RWPE2 (cell line): Measurements from ENCODE around the gene CHD6.

Experiments
- ATAC-seq: fragments of 200-7000 bp; cut with Tn5 transposase; 3 replicates; pipeline ENCODE4 v1.9.1; 2021; ENCODE audit warnings: low read depth
- DNase-seq: peaks from one replicate; pipeline ENCODE4 v3.0.0-alpha.2; 2020; ENCODE audit warnings: low spot score
- H3K27ac ChIP-seq: fragments of 450-650 bp; 2 replicates; pipeline ENCODE4 v1.5.1; 2017; ENCODE audit warnings: mild to moderate bottlenecking; ENCODE audit not compliant: poor library complexity, severe bottlenecking
- H3K27me3 ChIP-seq: fragments of 250-450 bp; sonication (Bioruptor Pico); 2 replicates; pipeline ENCODE4 v1.5.1; 2021; ENCODE audit warnings: mild to moderate bottlenecking, moderate library complexity; ENCODE audit not compliant: insufficient read depth, poor library complexity, severe bottlenecking
- H3K36me3 ChIP-seq: fragments of 250-450 bp; sonication (Bioruptor Pico); 2 replicates; pipeline ENCODE4 v1.5.1; 2020; ENCODE audit warnings: low read depth, mild to moderate bottlenecking, moderate library complexity
- H3K4me1 ChIP-seq: fragments of 250-450 bp; sonication (Bioruptor Pico); 2 replicates; pipeline ENCODE4 v1.5.1; 2021; ENCODE audit warnings: mild to moderate bottlenecking, moderate library complexity; ENCODE audit not compliant: insufficient read depth, poor library complexity, severe bottlenecking
- H3K4me3 ChIP-seq: fragments of 250-450 bp; sonication (Bioruptor Pico); 2 replicates; pipeline ENCODE4 v1.5.1; 2021; ENCODE audit warnings: mild to moderate bottlenecking, moderate library complexity; ENCODE audit not compliant: severe bottlenecking
- H3K9me3 ChIP-seq: fragments of 250-450 bp; sonication (Bioruptor Pico); 2 replicates; pipeline ENCODE4 v1.5.1; 2021; ENCODE audit warnings: mild to moderate bottlenecking, moderate library complexity; ENCODE audit not compliant: severe bottlenecking
- CTCF ChIP-seq: fragments of 450-650 bp; IDR thresholded peaks from one replicate; pipeline ENCODE4 v1.5.1; 2017; ENCODE audit warnings: mild to moderate bottlenecking, moderate library complexity; ENCODE audit not compliant: poor library complexity, severe bottlenecking

CHD6 gene

GRCh38 chr20:41512624-41513023 is 105.6 kb downstream of the CHD6 start:
- Histone ChIP-seq H3K27ac (no peak overlapping the region), H3K9me3 (no peaks in the 10 kb centered on the region)
- TF ChIP-seq CTCF: no peak

GRCh38 chr20:41510847-41511450 is 107.2 kb downstream of the CHD6 start:
- Histone ChIP-seq H3K4me3 (no peak overlapping the region), H3K27ac (no peak overlapping the region), H3K27me3 (no peaks in the 10 kb centered on the region), H3K4me1 (no peaks in the 10 kb centered on the region), H3K36me3 (0 out of 2 replicates have a peak, but pooled peaks cover 3% of the 10 kb centered on the region), H3K9me3 (no peaks in the 10 kb centered on the region)
- TF ChIP-seq CTCF: no peak
- DNase-seq: no peak
- ATAC-seq: no peak

More at GRCh38 chr20:41512624-41513023, 105.6 kb downstream of the CHD6 start:
- Histone ChIP-seq H3K36me3 (peaks cover 3% of the 10 kb centered on the region; the same call in 1 of the 2 replicates), H3K4me1 (no peaks in the 10 kb centered on the region), H3K27me3 (no peaks in the 10 kb centered on the region), H3K4me3 (no peak overlapping the region)
- ATAC-seq (no peak), DNase-seq (no peak)

- no peak overlapping the region for H3K27ac ChIP-seq
- ATAC-seq (no peak), DNase-seq (no peak)
- H3K9me3 ChIP-seq: no peaks in the 10 kb centered on the region
- H3K27me3 ChIP-seq: no peaks in the 10 kb centered on the region
- H3K36me3 ChIP-seq: 0 out of 2 replicates have a peak, but pooled peaks cover 3% of the 10 kb centered on the region
- TF ChIP-seq CTCF: no peak
- no peak overlapping the region for H3K4me3 ChIP-seq
- H3K4me1 ChIP-seq: no peaks in the 10 kb centered on the region
Observed at GRCh38 chr20:41510224-41510623, 108.0 kb downstream of the CHD6 start.

GRCh38 chr20:41509316-41510200 is 108.6 kb downstream of the CHD6 start:
- ATAC-seq: peak; percentile 17; the same call in 2 of the 3 replicates
- Histone ChIP-seq H3K4me1 (no peaks in the 10 kb centered on the region), H3K27me3 (no peaks in the 10 kb centered on the region), H3K27ac (no peak overlapping the region), H3K36me3 (0 out of 2 replicates have a peak, but pooled peaks cover 3% of the 10 kb centered on the region), H3K9me3 (no peaks in the 10 kb centered on the region), H3K4me3 (no peak overlapping the region)
- TF ChIP-seq CTCF: no peak
- no peak for DNase-seq

GRCh38 chr20:41508335-41508734 is 109.8 kb downstream of the CHD6 start:
- Histone ChIP-seq H3K36me3 (no peaks in the 10 kb centered on the region), H3K4me3 (no peak overlapping the region), H3K27ac (no peak overlapping the region), H3K9me3 (no peaks in the 10 kb centered on the region), H3K27me3 (no peaks in the 10 kb centered on the region), H3K4me1 (no peaks in the 10 kb centered on the region)
- ATAC-seq (peak; percentile 20; the same call in 2 of the 3 replicates), DNase-seq (no peak)
- no peak for TF ChIP-seq CTCF
